Endothelial cell (in vitro differentiated cells): ENCODE results near the gene CDK13. TPM values are rescaled to one million over a fixed set of nuclear protein-coding genes. Genes with fewer than 3 reads are reported as not detected.
"Not testable (repeated sequence)": the region's sequence is repeated elsewhere in the genome, so short reads cannot be mapped to it uniquely, and the experiment has no call there.

Experiments used
- DNase-seq: peaks from one replicate; pipeline ENCODE4 v3.0.0; 2021; ENCODE audit warnings: low spot score
- H3K27ac Mint-ChIP-seq: one replicate; pipeline ENCODE4 v1.8.0; 2021; ENCODE audit warnings: mixed read lengths, inconsistent platforms; ENCODE audit not compliant: unreplicated experiment
- H3K27me3 Mint-ChIP-seq: one replicate; pipeline ENCODE4 v1.8.0; 2021; ENCODE audit warnings: mild to moderate bottlenecking, moderate library complexity, mixed read lengths, inconsistent platforms; ENCODE audit not compliant: unreplicated experiment
- H3K36me3 Mint-ChIP-seq: one replicate; pipeline ENCODE4 v1.8.0; 2021; ENCODE audit warnings: mild to moderate bottlenecking, low read depth, mixed read lengths, inconsistent platforms; ENCODE audit not compliant: unreplicated experiment
- H3K4me1 Mint-ChIP-seq: one replicate; pipeline ENCODE4 v1.8.0; 2021; ENCODE audit warnings: mild to moderate bottlenecking, mixed read lengths, inconsistent platforms; ENCODE audit not compliant: unreplicated experiment
- H3K4me3 Mint-ChIP-seq: one replicate; pipeline ENCODE4 v1.8.0; 2021; ENCODE audit warnings: mild to moderate bottlenecking, mixed read lengths, inconsistent platforms; ENCODE audit not compliant: unreplicated experiment
- H3K9me3 Mint-ChIP-seq: one replicate; pipeline ENCODE4 v1.8.0; 2021; ENCODE audit warnings: mixed read lengths, inconsistent platforms; ENCODE audit not compliant: unreplicated experiment
- CTCF ChIP-seq: fragments of 200-600 bp; sonication (generic); IDR thresholded peaks from one replicate; pipeline ENCODE4 v1.5.0; 2021; ENCODE audit warnings: antibody characterized with exemption; ENCODE audit not compliant: unreplicated experiment
- total RNA-seq: library from RNA; stranded (reverse); fragmentation: NEBNext Ultra II Directional; extraction: Animal tissue kit (Norgen Biotek cat#: 25700); gene quantifications from one replicate; pipeline ENCODE4 v1.2.1, GENCODE V29; 2021; ENCODE audit not compliant: unreplicated experiment

Gene CDK13
- total RNA-seq, 1 donor from 2014 or later: 52.9 TPM

DNA sequence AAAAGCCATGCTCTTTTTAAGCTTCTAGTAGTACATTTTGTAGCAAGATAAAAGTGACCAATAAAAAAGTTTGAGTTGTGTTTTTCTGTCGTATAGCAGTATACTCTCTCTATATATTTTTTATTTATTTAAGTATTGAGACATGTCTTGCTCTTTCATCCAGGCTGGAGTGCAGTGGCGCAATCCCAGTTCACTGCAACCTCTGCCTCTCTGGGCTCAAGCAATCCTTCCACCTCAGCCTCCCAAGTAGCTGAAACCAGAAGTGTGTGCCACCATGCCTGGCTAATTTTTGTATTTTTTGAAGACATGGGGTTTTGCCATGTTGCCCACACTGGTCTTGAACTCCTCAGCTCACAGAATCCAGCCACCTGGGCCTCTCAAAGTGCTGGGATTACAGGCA is 187.5 kb downstream of the CDK13 start:
- no peak for DNase-seq
- Mint-ChIP-seq H3K4me3 (no peak overlapping the region), H3K27ac (no peak overlapping the region), H3K27me3 (peaks cover 5% of the 10 kb centered on the region), H3K9me3 (no peaks in the 10 kb centered on the region), H3K4me1 (peaks cover 10% of the 10 kb centered on the region), H3K36me3 (no peaks in the 10 kb centered on the region)
- no peak for TF ChIP-seq CTCF

DNA sequence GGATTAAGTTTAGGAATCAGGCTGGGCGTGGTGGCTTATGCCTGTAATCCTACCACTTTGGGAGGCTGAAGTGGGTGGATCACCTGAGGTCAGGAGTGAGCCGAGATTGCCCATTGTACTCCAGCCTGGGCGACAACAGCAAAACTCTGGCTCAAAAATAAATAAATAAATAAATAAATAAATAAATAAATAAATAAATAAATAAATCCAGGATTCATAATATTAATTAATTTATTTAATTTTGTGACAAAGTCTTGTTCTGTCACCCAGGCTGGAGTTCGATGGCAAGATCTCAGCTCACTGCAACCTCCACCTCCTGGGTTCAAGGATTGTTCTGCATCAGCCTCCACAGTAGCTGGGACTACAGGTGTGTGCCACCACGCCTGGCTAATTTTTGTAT is 188.9 kb downstream of the CDK13 start:
- H3K36me3 Mint-ChIP-seq: no peaks in the 10 kb centered on the region
- H3K4me1 Mint-ChIP-seq: peaks cover 6% of the 10 kb centered on the region
- no peak overlapping the region for H3K27ac Mint-ChIP-seq
- no peak overlapping the region for H3K4me3 Mint-ChIP-seq
- H3K9me3 Mint-ChIP-seq: no peaks in the 10 kb centered on the region
- peaks cover 5% of the 10 kb centered on the region for H3K27me3 Mint-ChIP-seq
- no peak for DNase-seq
- no peak for TF ChIP-seq CTCF

- H3K9me3 Mint-ChIP-seq, H3K4me3 Mint-ChIP-seq: not testable (repeated sequence)
Measured at GRCh38 chr7:40139891-40140290, 189.8 kb downstream of the CDK13 start.

DNA sequence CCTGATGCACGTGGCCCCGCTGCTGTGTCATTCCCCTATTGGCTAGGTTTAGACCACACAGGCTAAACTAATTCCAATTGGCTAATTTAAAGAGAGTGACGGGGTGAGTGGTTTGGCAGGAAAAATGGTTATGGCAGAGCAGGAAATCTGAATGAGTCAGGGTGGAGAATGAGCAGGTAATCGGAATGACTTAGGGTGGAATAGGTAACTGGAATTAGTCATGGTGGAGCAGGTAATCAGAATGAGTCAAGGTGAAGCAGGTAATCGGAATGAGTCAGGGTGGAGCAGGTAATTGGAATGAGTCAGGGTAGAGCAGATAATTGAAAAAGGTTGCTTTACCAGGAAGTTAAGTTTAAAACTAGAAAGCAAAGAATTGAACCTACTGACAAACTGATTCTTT is 191.9 kb downstream of the CDK13 start:
- H3K4me1 Mint-ChIP-seq, H3K4me3 Mint-ChIP-seq, DNase-seq, H3K27ac Mint-ChIP-seq, H3K27me3 Mint-ChIP-seq, H3K36me3 Mint-ChIP-seq, H3K9me3 Mint-ChIP-seq: not testable (repeated sequence)

More at GRCh38 chr7:40139891-40140290, 189.8 kb downstream of the CDK13 start:
- H3K27me3 Mint-ChIP-seq, H3K36me3 Mint-ChIP-seq, H3K4me1 Mint-ChIP-seq, DNase-seq, H3K27ac Mint-ChIP-seq: not testable (repeated sequence)

- not testable (repeated sequence) for H3K27me3 Mint-ChIP-seq, H3K4me1 Mint-ChIP-seq, H3K9me3 Mint-ChIP-seq, H3K27ac Mint-ChIP-seq, H3K36me3 Mint-ChIP-seq, DNase-seq, H3K4me3 Mint-ChIP-seq
Measured at GRCh38 chr7:40145596-40146130, 195.6 kb downstream of the CDK13 start.

DNA sequence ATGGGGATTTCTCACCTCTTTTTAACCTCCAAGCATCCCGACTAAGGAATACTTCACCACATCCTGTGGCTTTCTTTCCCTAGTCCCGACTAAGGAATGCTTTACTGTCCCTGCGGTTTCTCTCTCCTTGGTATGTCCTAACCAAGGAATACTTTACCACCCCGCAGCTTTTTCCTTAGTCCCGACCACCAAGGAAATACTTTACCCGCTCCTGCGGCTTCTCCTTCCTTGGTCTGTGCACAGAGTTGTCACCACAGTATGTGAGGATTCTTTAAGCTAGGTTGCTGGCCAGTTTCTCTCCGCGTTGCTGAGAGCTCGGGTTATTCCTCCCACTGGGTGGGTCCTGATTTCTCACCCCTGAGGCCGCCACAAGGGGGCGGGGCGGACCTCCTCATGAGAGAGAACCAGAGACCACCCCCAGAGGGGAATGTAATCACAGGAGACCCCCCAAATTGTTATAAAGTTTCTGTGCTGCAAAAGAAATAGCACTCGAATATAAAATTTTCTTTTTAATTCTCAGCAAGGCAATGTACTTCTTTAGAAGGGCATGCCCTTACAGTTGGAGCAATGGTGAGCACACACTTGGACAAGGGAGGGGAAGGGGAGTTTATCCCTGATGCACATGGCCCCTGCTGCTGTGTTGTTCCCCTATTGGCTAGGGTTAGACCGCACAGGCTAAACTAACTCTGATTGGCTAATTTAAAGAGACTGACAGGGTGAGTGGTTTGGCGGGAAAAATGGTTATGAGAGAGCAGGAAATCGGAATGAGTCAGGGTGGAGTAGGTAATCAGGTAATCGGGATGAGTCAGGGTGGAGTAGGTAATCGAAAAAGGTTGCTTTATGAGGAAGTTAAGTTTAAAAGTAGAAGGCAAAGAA is 197.6 kb downstream of the CDK13 start:
- H3K4me3 Mint-ChIP-seq: no peak overlapping the region
- H3K27me3 Mint-ChIP-seq: peaks cover 1% of the 10 kb centered on the region
- no peak overlapping the region for H3K27ac Mint-ChIP-seq
- TF ChIP-seq CTCF: no peak
- no peaks in the 10 kb centered on the region for H3K36me3 Mint-ChIP-seq
- no peak for DNase-seq
- H3K4me1 Mint-ChIP-seq: no peaks in the 10 kb centered on the region
- no peaks in the 10 kb centered on the region for H3K9me3 Mint-ChIP-seq

- DNase-seq, H3K36me3 Mint-ChIP-seq, H3K4me1 Mint-ChIP-seq, H3K27ac Mint-ChIP-seq, H3K4me3 Mint-ChIP-seq, H3K9me3 Mint-ChIP-seq, H3K27me3 Mint-ChIP-seq: not testable (repeated sequence)
Measured at GRCh38 chr7:40148247-40148580, 198.2 kb downstream of the CDK13 start.
